Ovary (tissue), 9 donors: ENCODE results near the gene POU2AF1. TPM values are rescaled to one million over a fixed set of nuclear protein-coding genes. Genes with fewer than 3 reads are reported as not detected.

ENCODE experiments used
- DNase-seq, 5 donors: peaks; one replicate each; pipeline ENCODE4 v3.0.0-alpha.2; 2019 to 2020
- H3K27ac ChIP-seq, 2 donors: fragments of 200-600 bp; one replicate each; pipeline versions ENCODE4 v1.5.1 to v1.8.0; 2019 to 2022
- H3K27me3 ChIP-seq: fragments of 200-600 bp; one replicate; pipeline ENCODE4 v1.8.0; 2022
- H3K36me3 ChIP-seq: fragments of 200-600 bp; sonication (generic); one replicate; pipeline ENCODE4 v1.5.1; 2019
- H3K4me1 ChIP-seq: one replicate; pipeline ENCODE4 v1.8.1; 2013; ENCODE audit warnings: mild to moderate bottlenecking, moderate library complexity; ENCODE audit not compliant: insufficient read depth
- H3K4me3 ChIP-seq: fragments of 200-600 bp; sonication (generic); one replicate; pipeline ENCODE4 v1.5.1; 2017
- H3K9me3 ChIP-seq, 2 donors: fragments of 200-600 bp in 1 of 2; sonication (generic) in 1 of 2; one replicate each; pipeline versions ENCODE4 v1.5.1 to v1.8.1; 2013 to 2019; ENCODE audit warnings: mild to moderate bottlenecking in 1 of 2, moderate library complexity in 1 of 2
- EP300 ChIP-seq: sonication (generic); formaldehyde crosslinking; IDR thresholded peaks from one replicate; pipeline ENCODE4 v1.6.1; 2017; ENCODE audit warnings: antibody characterized with exemption
- POLR2A ChIP-seq: fragments of 450-650 bp; IDR thresholded peaks from one replicate; pipeline ENCODE4 v1.6.1; 2017; ENCODE audit warnings: antibody characterized with exemption, mild to moderate bottlenecking, moderate library complexity
- WGBS, 3 donors: extraction: QIAGEN DNeasy Blood & Tissue Kit in 1 of 3; methylation state at CpG; one replicate each; pipeline versions ENCODE4 v1.1.5 to v1.1.7; 2013 to 2017; 5-methylcytosine and 5-hydroxymethylcytosine counted together
- intact Hi-C, 4 donors: fragments of 100-400 bp; cut with DNase I; formaldehyde crosslinking; loops; one replicate each; pipeline versions ENCODE4 v1.11.0 to v1.15.1; 2022 to 2023
- polyA plus RNA-seq, 2 donors: library from polyadenylated mRNA; stranded (reverse); fragments of 200-250 nt in 1 of 2; fragments of 350-450 nt in 1 of 2; fragmentation: Illumina TruSeq in 1 of 2; extraction: RNeasy Lipid Tissue Mini Kit (QIAGEN cat#74804) in 1 of 2; gene quantifications; one replicate each; pipeline ENCODE4 v1.2.3, GENCODE V29; 2013 to 2014
- total RNA-seq, 7 donors: library from RNA; depleted of rRNA in 2 of 7; stranded (reverse); fragments of >200 nt in 2 of 7; fragmentation: NEBNext Ultra II Directional in 3 of 7; extraction: Animal tissue kit (Norgen Biotek cat#: 25700) in 3 of 7; gene quantifications; one replicate each; pipeline versions ENCODE4 v1.1.0 to v1.2.4, GENCODE V29; 2016 to 2023
- TF ChIP-seq, protein P1 (sequence below), 3 donors: fragments of 450-650 bp in 2 of 3; fragments of 200-600 bp in 1 of 3; IDR thresholded peaks; one replicate each; pipeline versions ENCODE4 v1.5.1 to v1.8.0; 2016 to 2022; ENCODE audit warnings: antibody characterized with exemption in 3 of 3, mild to moderate bottlenecking in 1 of 3
- donor health status: DM: no; HTN: no; CAD: no; lungs with moderate emphysema.
- donor health status: DM: no; HTN: no; CAD: no.
- donor health status: Bipolar disorder and iron deficiency.
- donor health status: DM: yes; HTN: yes; CAD: no.
- donor health status: DM: no; HTN: no; CAD: no.
- donor health status: DM: yes; HTN: yes; CAD: no.

POU2AF1 gene
- total and polyA plus RNA-seq, 9 donors, result 0.29 to 4.1 (median 0.83) TPM

DNA sequence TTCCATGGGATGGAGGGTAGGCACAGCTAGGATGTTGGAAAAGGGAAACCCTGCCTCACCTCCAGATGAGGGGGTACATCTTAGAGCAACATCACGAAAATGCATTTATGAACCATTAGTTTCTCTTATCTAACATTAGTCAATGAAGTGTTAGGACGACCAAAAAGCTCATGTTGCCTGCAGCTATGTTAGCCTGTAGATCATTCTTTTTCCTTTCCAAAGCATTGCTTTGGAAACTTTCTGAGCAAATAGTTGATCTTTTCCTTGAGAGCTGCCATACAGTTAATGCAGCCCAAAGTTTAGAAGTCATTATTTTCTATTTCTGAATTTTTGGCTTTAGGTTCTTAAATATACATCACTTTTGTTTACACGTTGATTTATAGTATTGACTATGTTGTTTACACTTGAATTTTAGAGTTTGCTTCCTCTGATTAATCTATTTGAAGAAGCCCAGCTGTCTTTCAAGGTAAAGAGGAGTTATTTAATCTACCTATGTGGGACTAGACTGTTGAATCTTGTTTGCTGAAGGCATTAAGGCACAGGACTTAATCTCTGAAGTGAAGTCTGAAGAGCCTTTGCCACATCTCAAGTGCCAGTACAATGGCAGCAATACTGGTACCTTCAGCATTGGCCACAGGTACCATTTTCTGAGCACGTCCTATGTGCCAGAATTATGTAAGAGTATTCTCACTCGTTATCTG lies 69.7 kb downstream of the POU2AF1 start:
- intact Hi-C loops, result no loop called here
- WGBS, 3 donors, result 82 to 88% (median 84%) methylated on average over 5 of the region's 5 CpGs
- DNase-seq, result no peak
- Histone ChIP-seq H3K9me3 (no peaks in the 10 kb centered on the region), H3K27me3 (no peaks in the 10 kb centered on the region), H3K27ac (no peak overlapping the region), H3K4me1 (no peaks in the 10 kb centered on the region), H3K36me3 (no peaks in the 10 kb centered on the region), H3K4me3 (no peak overlapping the region)
- TF ChIP-seq, protein P1, sequence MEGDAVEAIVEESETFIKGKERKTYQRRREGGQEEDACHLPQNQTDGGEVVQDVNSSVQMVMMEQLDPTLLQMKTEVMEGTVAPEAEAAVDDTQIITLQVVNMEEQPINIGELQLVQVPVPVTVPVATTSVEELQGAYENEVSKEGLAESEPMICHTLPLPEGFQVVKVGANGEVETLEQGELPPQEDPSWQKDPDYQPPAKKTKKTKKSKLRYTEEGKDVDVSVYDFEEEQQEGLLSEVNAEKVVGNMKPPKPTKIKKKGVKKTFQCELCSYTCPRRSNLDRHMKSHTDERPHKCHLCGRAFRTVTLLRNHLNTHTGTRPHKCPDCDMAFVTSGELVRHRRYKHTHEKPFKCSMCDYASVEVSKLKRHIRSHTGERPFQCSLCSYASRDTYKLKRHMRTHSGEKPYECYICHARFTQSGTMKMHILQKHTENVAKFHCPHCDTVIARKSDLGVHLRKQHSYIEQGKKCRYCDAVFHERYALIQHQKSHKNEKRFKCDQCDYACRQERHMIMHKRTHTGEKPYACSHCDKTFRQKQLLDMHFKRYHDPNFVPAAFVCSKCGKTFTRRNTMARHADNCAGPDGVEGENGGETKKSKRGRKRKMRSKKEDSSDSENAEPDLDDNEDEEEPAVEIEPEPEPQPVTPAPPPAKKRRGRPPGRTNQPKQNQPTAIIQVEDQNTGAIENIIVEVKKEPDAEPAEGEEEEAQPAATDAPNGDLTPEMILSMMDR (IDR thresholded peaks at IDR 0.05), result no peak
- TF ChIP-seq EP300 (no peak), POLR2A (no peak)

DNA sequence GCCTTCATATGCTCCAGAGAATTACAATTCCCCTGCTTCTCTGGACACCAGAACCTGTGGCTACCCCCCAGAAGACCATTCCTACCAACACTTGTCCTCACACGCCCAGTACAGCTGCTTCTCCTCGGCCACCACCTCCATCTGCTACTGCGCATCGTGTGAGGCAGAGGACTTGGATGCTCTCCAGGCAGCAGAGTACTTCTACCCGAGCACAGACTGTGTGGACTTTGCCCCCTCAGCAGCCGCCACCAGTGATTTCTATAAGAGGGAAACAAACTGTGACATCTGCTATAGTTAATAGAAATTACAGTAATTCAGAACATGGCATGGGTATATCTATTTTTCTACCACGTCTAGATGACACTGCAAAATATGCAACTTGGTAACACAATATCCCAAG lies 70.9 kb downstream of the POU2AF1 start:
- H3K27ac ChIP-seq, result no peak overlapping the region
- peaks cover 3% of the 10 kb centered on the region for H3K4me1 ChIP-seq
- TF ChIP-seq, protein P1 (IDR thresholded peaks at IDR 0.05), result no peak
- no peak for TF ChIP-seq POLR2A
- no peaks in the 10 kb centered on the region for H3K9me3 ChIP-seq
- no peaks in the 10 kb centered on the region for H3K27me3 ChIP-seq
- intact Hi-C loops, result no loop called here
- H3K4me3 ChIP-seq, result no peak overlapping the region
- H3K36me3 ChIP-seq, result no peaks in the 10 kb centered on the region
- no peak for DNase-seq
- WGBS, 3 donors, result 70 to 82% (median 79%) methylated on average over 7 of the region's 7 CpGs

DNA sequence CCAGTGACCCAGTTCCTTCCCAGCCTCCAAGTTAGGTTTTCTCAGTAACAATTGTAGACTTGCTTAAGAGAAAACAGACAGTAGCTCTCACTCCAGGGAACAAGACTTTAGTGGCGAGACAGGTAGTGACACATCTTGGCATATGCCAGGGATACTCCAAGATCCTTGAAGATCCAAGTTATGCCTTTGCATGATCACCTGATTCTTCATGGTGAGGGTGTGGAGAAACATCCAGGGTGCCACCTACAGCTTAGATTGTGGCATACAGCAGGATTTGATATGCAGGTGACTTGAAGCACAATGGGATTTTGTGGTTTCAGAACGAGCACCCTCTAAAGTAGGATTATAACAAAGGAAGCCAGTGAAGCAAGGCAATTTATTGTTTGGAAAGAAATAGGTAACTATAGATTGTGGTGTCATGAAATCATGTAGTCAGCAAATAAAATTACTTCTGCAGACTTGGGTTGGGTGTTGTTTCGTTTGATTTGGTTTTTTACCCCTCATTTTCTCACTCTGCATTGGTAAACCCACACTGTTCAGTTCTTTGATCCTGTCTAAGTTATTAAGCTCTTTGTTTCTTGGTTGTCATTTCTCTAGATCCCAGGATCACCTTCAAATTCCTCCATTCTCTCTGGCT lies 71.5 kb downstream of the POU2AF1 start:
- 94 to 96% (median 95%) methylated on average over 3 of the region's 3 CpGs for WGBS, 3 donors
- H3K27me3 ChIP-seq, result no peaks in the 10 kb centered on the region
- H3K4me3 ChIP-seq, result no peak overlapping the region
- H3K4me1 ChIP-seq, result peaks cover 3% of the 10 kb centered on the region
- no peaks in the 10 kb centered on the region for H3K36me3 ChIP-seq
- DNase-seq, result no peak
- no peak overlapping the region for H3K27ac ChIP-seq
- intact Hi-C loops, result no loop called here
- H3K9me3 ChIP-seq, result no peaks in the 10 kb centered on the region
- TF ChIP-seq, protein P1 (IDR thresholded peaks at IDR 0.05), result no peak
- TF ChIP-seq EP300 (no peak), POLR2A (no peak)

DNA sequence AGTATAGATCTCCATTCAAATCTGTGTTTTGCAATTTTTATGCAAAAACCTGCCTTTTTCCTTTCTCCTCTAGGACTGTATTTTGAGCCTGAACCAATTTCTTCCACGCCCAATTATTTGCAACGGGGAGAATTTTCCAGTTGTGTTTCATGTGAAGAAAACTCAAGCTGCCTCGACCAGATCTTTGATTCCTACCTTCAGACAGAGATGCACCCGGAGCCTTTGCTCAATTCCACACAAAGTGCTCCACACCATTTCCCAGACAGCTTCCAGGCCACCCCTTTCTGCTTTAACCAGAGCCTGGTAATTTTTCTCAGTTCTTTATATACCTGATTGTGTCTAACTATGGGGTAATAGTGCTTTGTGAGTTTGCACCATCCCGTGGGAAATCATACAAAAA lies 72.8 kb downstream of the POU2AF1 start:
- intact Hi-C loops, result no loop called here
- TF ChIP-seq EP300, result no peak
- TF ChIP-seq, protein P1 (IDR thresholded peaks at IDR 0.05), result no peak
- no peak for TF ChIP-seq POLR2A
- no peak for DNase-seq
- Histone ChIP-seq H3K4me3 (no peak overlapping the region), H3K27ac (no peak overlapping the region), H3K4me1 (peaks cover 3% of the 10 kb centered on the region), H3K9me3 (no peaks in the 10 kb centered on the region), H3K36me3 (no peaks in the 10 kb centered on the region), H3K27me3 (no peaks in the 10 kb centered on the region)
- WGBS, 3 donors, result 88 to 92% (median 88%) methylated on average over 5 of the region's 5 CpGs
